GM19455 (cell line): ENCODE results near the gene SRSF5.
"Not testable (repeated sequence)": the region's sequence is repeated elsewhere in the genome, so short reads cannot be mapped to it uniquely, and the experiment has no call there.

ENCODE experiments used
- ATAC-seq: cut with Tn5 transposase; IDR thresholded peaks from one replicate; pipeline ENCODE4 v1.9.1; 2021; ENCODE audit not compliant: unreplicated experiment

The SRSF5 gene

DNA sequence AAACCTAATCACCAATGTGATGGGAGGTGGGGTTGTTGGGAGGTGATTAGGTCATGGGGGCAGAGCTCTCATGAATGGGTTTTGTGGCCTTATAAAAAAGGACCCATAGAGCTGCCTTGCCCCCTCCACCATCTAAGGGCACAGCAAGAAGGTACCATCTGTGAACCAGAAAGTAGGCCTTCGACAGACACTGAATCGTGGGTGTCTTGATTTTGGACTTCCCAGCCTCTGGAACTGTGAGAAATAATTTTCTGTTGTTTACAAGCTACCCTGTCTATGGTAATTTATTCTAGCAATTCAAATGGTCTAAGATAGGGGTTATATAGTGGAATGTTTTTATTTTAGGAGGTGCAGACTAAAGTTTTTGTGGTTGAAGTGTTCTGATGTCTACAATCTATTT lies 38.0 kb downstream of the SRSF5 start:
- ATAC-seq: no peak

DNA sequence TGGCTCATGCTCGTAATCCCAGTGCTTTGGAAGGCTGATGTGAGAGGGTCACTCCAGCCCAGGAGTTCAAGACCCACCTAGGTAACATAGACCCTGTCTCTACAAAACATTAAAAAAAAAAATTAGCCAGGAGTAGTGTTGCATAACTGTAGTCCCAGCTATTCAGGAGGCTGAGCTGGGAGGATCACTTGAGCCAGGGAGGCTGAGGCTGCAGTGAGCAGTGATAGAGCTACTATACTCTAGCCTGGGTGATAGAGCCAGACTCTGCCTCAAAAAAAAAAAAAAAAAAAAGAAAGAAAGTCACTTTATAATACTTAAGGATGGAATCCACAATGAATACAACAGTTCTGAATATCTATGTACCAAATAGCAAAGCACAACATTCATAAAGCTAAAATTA lies 40.2 kb downstream of the SRSF5 start:
- ATAC-seq: no peak

DNA sequence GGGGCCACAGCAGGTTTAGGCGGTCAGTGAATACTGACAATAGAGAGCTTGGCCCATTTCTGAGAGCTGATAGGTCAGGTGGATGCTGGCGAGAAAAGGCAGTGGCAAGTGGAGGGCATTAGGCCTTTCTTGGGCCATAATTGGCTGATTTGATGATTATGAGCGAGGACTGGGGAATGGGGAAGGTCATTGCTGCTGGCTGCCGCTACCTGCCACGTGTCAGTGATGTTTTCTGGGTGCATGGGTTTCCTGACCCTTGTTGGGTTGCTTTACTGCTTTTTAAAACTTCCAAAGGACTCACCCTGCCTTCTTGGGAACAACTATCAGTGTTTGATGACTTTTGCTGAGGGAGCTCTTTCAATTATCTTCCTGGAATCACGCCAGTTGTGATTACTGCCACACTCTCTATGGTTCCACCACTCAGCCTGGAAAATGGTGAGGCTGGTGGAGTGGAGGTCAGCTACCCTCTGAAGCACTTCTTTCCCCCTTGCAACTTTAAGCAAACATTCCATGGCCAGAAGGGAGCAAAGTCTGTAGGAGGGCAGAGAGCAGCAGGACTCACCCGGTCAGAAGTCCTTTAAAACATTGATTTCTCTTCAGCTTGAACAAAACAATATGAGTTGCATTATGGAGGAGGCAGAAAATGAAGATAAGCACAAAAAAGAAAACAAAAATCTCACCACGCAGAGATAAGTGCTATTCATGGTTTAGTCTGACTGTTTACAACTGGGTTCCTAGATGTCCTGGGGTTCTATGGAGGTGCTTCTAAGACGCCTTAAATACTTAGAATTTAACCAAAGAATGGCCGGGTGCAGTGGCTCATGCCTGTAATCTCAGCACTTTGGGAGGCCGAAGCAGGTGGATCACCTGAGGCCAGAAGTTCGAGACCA lies 42.2 kb downstream of the SRSF5 start:
- ATAC-seq: no peak

GRCh38 chr14:69811227-69811867 lies 44.4 kb downstream of the SRSF5 start:
- no peak for ATAC-seq

DNA sequence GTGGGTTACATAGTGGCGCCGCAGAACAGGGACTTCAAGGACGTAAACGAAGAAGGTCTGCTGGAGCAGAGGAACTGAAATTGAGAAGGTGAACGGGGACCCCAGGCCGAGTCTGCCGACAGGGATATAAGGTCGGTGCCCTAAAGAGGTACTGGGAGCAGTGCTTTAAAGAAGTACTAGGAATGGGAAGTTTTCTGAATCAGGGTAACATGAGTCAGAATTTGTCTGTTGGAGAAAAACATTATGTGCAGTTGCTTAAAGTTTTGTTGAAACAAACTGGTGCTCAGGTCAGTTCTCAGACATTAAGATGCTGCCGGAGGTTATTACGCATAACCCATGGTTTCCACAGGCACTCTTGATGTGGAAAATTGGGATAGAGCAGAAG lies 44.9 kb downstream of the SRSF5 start:
- no peak for ATAC-seq

GRCh38 chr14:69812711-69813110 lies 45.8 kb downstream of the SRSF5 start:
- no peak for ATAC-seq

GRCh38 chr14:69813346-69813745 lies 46.4 kb downstream of the SRSF5 start:
- ATAC-seq: not testable (repeated sequence)

- no peak for ATAC-seq
Measured at GRCh38 chr14:69814397-69814796, 47.5 kb downstream of the SRSF5 start.

GRCh38 chr14:69815556-69815955 lies 48.6 kb downstream of the SRSF5 start:
- no peak for ATAC-seq

DNA sequence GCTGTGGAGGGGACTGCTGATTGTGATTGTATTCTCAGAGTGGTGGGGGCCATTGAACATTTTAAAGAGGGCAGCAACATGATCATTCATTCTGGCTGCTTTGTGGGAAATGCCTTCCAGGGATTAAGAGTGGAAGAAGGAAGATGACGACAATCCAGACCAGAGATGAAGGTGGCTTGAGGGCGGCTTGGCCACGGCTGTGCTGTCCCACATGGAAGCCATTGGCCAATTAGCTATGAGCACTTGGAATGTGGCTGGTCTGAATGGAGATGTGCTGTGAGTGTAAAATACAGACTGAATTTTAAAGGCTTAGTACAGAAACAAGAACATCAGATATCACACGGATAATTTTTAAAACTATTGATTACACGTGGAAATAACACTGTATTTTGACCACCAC lies 49.3 kb downstream of the SRSF5 start:
- ATAC-seq: no peak

DNA sequence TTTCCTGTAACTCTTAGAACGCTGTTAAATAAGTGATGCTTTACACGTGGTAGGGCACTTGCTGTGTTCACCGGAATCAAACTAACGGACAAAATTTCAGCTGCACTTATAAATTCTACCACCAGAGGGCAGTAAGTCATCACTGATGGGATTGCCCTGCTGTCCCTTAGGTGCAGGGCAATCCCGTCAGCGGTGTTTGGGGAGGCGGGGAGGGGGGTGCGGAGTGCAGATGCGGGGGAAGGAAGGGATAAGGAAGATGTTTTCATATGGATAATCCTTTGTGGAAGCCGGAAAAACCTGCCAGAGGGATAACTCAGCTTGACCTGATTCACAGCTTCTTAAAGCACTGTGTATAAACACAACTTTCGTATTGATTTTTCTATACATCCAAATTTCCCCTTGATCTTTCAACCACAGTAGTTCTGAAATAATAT lies 51.8 kb downstream of the SRSF5 start:
- no peak for ATAC-seq

GRCh38 chr14:69819607-69820006 lies 52.7 kb downstream of the SRSF5 start:
- ATAC-seq: no peak

GRCh38 chr14:69820991-69821390 lies 54.0 kb downstream of the SRSF5 start:
- no peak for ATAC-seq
